ENCODE data around the gene STARD8.
A peak's percentile ranks its signal among the peaks of the same experiment; 100 is the strongest.
"Not testable (repeated sequence)": the region's sequence is repeated elsewhere in the genome, so short reads cannot be mapped to it uniquely, and the experiment has no call there.

STARD8 gene

GRCh38 chrX:68684919-68685304 lies 37.4 kb downstream of the STARD8 start:
- TF ChIP-seq GABPA (IDR thresholded peaks at IDR 0.05; ENCODE audit: low read depth) (no peak), SPI1 (IDR thresholded peaks at IDR 0.05; ENCODE audit: borderline replicate concordance, low read depth) (peak; percentile 78)
- no peak overlapping the region for H3K4me3 ChIP-seq (replicated peaks; ENCODE audit: insufficient read depth, low read length)
- DNase-seq (ENCODE audit: low read depth in 1 of 2, low spot score in 1 of 2): no peak
- H3K27ac ChIP-seq (replicated peaks): no peak overlapping the region
- H3K27me3 ChIP-seq (ENCODE audit: insufficient read depth, poor library complexity, severe bottlenecking): no peaks in the 10 kb centered on the region

DNA sequence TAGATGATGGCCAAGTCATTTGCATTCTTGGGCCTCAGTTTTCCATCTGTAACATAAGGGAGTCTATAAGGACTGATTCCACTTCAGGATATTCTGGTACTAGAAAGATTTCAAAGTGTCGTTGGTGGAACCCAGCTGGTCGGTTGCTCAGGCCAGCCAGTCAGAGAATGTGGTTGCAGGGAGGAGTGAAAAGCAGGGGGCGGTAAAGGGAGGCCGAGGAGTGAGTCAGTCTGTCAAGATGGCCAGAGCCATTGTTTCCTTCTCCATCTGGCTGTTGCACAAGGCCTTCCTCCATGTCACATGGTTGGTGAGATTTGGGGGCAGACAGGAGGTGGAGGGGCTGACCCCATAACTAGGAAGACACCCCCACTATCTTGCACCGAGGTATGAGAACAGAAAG lies 38.2 kb downstream of the STARD8 start:
- Histone ChIP-seq H3K27me3 (ENCODE audit: insufficient read depth, poor library complexity, severe bottlenecking) (no peaks in the 10 kb centered on the region), H3K4me3 (replicated peaks; ENCODE audit: insufficient read depth, low read length) (0 out of 2 replicates have a peak overlapping the region, but pooled peaks have one; percentile 20), H3K27ac (replicated peaks) (no peak overlapping the region)
- TF ChIP-seq POLR2AphosphoS5 (IDR thresholded peaks at IDR 0.05; ENCODE audit: low read depth): no peak
- TF ChIP-seq GABPA (IDR thresholded peaks at IDR 0.05; ENCODE audit: low read depth): no peak
- TF ChIP-seq REST (IDR thresholded peaks at IDR 0.05; ENCODE audit: insufficient replicate concordance, low read depth): no peak
- TF ChIP-seq CTCF (IDR thresholded peaks at IDR 0.05; ENCODE audit: insufficient read depth, low read length): no peak
- TF ChIP-seq SPI1 (IDR thresholded peaks at IDR 0.05; ENCODE audit: borderline replicate concordance, low read depth): no peak
- DNase-seq (ENCODE audit: low read depth in 1 of 2, low spot score in 1 of 2): peak; percentile 43 to 51

GRCh38 chrX:68686097-68686977 lies 38.9 kb downstream of the STARD8 start:
- peak overlapping the region; percentile 20; the same call in 1 of the 2 replicates for H3K4me3 ChIP-seq (replicated peaks; ENCODE audit: insufficient read depth, low read length)
- TF ChIP-seq GABPA (IDR thresholded peaks at IDR 0.05; ENCODE audit: low read depth) (no peak), SPI1 (IDR thresholded peaks at IDR 0.05; ENCODE audit: borderline replicate concordance, low read depth) (no peak), POLR2AphosphoS5 (IDR thresholded peaks at IDR 0.05; ENCODE audit: low read depth) (no peak), REST (IDR thresholded peaks at IDR 0.05; ENCODE audit: insufficient replicate concordance, low read depth) (no peak)
- no peak for DNase-seq (ENCODE audit: low read depth in 1 of 2, low spot score in 1 of 2)
- no peak overlapping the region for H3K27ac ChIP-seq (replicated peaks)
- no peaks in the 10 kb centered on the region for H3K27me3 ChIP-seq (ENCODE audit: insufficient read depth, poor library complexity, severe bottlenecking)

DNA sequence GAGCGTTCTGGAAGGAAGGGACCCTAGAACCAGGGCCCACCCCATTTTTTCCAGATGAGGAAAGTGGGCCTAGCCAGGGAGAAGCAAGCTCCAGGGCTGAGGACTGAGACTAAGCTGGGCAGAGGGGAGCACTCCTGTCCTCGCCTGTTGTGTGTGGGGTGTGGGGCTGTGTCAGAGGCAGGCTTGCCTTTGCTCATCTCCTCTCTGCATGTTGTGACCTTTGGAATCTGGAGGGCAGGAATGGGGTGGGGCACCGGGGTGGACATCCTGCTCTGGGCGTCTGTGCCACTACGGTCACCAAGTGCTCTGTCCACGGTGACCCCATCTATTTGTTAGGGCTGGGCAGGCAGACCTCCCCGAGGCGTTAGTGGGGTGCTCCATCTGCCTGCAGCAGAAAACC lies 41.5 kb downstream of the STARD8 start:
- H3K27me3 ChIP-seq (ENCODE audit: insufficient read depth, poor library complexity, severe bottlenecking); H3K4me3 ChIP-seq (replicated peaks; ENCODE audit: insufficient read depth, low read length); H3K27ac ChIP-seq (replicated peaks); DNase-seq (ENCODE audit: low read depth in 1 of 2, low spot score in 1 of 2): not testable (repeated sequence)

DNA sequence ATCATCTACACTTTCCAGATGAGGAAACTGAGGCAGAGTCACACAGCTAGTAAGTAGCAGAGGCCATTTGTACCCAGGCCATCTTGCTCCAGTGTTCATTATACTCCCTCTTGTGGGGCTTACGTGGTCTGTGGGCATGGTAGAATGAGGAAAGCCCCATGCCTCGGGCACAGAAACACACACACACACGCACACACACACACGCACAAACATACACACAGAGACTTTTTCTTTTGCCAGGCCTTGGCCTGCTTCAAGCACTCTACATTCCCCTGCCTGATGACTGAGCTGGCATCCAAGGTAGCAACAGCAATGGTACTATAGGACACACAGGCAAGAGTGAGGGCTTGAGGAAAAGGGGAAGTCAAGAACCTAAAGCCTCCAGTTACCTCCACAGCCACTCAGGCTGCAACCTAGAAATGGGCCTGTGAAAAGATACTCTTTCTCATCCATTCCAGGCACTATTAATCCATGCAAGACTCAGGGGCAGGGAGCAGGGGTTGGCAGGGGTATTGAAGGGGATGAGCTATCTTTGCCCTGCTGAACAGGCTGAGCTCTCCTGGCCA lies 43.6 kb downstream of the STARD8 start:
- Histone ChIP-seq H3K4me3 (replicated peaks; ENCODE audit: insufficient read depth, low read length) (no peak overlapping the region), H3K27me3 (ENCODE audit: insufficient read depth, poor library complexity, severe bottlenecking) (no peaks in the 10 kb centered on the region), H3K27ac (replicated peaks) (no peak overlapping the region)
- TF ChIP-seq SPI1 (IDR thresholded peaks at IDR 0.05; ENCODE audit: borderline replicate concordance, low read depth) (peak; percentile 73), GABPA (IDR thresholded peaks at IDR 0.05; ENCODE audit: low read depth) (no peak)
- no peak for DNase-seq (ENCODE audit: low read depth in 1 of 2, low spot score in 1 of 2)

All from HL-60 (cell line).